ENCODE data around the gene NLGN1.

Gene NLGN1

DNA sequence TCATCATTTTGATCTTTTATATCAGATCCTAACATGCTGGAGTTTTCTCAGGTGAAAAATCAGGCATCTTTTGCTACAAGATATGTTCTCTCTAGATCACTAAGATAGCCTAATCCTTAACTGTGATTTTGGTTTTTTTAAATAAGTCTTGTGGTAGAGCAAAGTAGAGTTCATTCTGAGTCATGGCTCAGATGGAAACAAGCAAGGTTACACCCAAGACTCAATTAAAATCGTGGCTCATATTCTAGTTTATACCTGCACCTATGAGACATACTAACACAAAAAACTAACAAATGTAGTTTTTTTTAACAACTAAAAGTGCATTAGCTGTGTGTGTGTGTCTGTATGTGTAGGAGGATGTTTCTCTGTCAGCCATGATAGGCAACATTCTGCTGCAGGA, 428.2 kb downstream of the NLGN1 start:
- in situ Hi-C loops (cut with HindIII; ENCODE audit: low sequenced_read_pairs), result no loop called here

DNA sequence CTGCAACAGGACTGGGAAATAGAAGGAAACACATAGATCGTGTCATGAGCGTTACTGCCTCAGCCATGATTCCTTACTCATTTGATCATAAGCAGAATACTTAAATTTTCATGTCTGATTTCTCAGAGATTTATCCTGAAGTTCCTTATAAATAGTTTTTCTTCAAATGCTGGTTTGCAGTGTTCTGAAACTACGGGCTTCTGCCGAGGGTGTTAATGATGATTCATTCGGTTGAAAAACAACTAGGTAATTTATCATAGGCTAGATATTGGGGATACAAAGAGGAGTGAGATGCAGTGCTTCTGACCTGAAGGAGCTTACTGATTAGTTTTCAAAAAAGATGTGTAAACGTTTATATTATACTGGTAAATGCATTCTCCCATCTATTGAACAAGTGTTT, 428.9 kb downstream of the NLGN1 start:
- in situ Hi-C loops (cut with HindIII; ENCODE audit: low sequenced_read_pairs), result no loop called here

DNA sequence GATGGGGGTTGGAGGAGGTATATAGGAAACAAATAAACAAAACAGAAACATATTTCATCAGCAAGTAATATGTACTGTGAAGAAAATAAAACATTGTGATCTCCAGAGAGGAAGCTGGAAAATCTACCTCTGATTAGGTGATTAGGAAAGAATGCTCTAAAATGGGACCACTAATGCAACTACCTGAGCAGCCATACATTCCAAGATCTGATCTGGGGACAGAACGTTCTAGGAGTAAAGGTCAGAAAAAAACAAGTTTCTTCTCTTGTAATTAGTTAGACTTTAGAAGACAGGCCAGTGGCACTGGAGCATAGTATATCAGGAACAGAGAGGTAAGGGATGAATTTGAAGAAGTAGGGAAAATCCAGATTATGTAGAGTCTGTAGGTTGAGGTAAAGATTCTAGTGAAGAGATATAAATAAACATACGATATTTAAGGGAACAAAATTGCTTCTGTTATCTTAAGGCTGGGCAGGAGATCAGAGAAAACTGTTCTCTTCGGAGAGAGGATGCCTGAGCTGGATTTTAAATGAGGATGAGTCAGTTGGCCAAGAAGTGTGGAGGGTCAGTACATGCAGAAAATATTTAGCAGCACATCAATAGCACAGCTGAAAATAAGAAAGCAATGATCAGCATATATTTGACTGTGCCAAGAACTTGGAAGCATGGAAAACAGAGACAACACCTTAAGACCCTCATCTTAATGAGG, 429.5 kb downstream of the NLGN1 start:
- in situ Hi-C loops (cut with HindIII; ENCODE audit: low sequenced_read_pairs), result no loop called here

DNA sequence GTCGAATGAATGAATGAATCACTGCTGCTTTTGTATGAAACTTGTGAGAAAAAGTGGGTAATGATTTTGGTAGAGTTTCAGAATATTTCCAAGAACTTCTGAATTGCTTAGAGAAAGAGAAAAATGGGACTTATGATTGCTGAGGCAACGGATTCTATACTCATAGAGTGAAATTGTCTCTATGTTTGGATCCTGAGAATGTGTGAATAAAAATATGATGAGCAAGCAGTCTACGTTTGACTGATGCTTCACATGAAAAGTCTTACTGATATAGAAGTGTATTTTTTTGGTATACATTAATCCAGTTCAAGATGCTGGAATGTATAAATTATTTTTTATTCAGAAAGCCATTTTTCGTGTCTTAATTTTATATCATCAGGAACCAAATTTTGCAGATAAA, 441.1 kb downstream of the NLGN1 start:
- in situ Hi-C loops (cut with HindIII; ENCODE audit: low sequenced_read_pairs), result no loop called here

DNA sequence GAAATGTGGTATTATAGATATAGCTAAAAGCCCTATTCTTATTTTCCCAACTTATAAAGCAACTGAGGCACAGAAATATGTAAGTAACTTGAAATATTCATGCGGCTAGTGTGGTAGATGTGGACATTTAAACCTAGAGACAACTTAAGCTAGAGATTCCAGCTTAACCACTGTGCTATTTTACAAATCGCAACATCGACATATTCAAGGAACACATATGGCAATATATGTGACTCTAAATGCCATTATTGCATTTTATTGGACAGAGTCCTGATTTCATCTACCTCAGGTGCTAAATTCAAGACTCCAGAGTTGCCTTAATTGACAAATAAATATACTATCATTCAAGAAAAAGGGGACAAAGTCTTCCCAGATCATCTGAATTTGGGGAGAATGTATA, 442.3 kb downstream of the NLGN1 start:
- in situ Hi-C loops (cut with HindIII; ENCODE audit: low sequenced_read_pairs), result no loop called here

DNA sequence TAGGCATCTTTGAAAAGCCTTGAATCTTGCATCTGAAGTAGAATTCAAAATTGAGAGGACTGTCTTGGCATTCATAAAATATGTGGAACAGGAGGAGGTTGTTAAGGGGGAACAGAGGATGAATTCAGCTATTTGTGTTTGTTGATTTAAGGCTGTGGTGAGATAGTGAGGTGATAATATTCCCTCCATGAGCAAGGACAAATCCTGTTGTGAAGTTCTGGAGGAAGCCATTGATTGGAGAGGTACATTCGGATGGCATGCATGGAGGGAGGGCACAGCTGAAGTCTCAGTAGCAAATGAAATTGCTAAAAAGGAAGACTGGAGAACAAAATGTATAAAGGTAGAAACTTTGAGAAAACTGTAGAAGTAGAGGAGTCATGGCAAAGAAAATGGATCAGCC, 443.8 kb downstream of the NLGN1 start:
- in situ Hi-C loops (cut with HindIII; ENCODE audit: low sequenced_read_pairs), result no loop called here

DNA sequence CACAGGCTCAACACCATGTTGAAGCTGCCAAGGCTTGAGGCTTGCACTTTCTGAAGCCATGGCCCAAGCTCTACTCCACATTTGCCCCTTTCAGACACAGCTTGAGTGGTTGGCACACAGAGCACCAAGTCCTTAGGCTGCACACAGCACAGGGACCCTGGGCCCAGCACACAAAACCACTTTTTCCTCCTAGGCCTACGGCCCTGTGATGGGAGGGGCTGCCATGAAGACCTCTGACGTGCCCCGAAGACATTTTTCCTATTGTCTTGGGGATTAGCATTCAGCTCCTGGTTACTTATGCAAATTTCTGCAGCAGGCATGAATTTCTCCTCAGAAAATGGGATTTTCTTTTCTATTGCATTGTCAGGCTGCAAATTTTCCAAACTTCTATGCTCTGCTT, 445.5 kb downstream of the NLGN1 start:
- in situ Hi-C loops (cut with HindIII; ENCODE audit: low sequenced_read_pairs), result no loop called here

DNA sequence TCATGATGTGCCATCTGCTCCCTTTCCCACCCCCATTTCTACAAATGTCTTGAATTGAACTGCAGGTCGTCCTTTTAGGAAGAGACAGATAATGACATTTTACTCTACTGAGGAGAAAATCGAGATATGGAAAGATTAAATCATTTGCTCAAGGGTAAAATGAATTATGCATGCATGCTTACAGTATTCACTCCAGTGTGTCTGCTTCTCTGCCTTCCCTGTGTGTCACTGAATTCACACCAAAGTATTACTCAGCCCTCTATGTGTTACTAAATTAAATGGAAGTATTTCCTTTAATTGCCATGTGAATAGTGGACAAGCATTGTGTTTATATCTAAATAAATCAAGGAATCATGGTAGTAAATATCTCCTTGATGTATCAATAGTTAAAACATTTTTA, 449.0 kb downstream of the NLGN1 start:
- in situ Hi-C loops (cut with HindIII; ENCODE audit: low sequenced_read_pairs), result no loop called here

DNA sequence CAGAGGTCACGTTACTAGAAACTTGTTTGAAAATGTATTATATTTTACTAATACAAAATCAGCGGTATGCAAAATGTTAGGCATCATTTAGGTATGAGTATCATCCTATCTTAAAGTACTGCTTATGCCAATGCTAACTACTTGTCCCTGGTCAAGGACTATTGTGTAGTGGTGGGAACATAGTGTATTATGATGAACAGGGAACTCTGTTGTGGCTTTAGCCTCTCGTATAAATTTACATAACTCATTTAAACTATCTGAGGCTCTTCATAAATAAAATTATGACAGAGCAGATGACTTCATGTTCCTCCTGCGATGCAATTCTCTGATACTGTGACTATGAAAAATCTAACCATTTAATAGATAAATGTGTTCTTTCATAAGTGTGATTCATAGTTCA, 451.9 kb downstream of the NLGN1 start:
- in situ Hi-C loops (cut with HindIII; ENCODE audit: low sequenced_read_pairs), result no loop called here

DNA sequence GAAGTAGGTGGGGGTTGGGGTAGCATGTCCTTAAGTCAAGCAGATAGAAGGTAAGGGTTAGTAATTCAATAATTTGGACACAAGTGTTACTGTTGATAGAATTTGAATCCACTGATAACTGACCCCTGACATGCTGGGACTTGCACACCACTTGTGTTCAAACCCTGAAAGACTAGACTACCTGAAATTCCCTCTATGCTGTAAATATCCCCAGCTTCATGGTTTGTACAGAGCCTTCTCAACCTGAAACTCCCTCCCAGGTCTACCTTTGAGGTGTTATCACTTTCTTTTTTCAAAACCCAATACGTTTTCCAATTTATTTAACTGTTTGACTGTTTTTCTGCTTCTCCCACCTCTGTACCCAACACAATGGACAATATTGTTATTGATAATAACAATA, 459.6 kb downstream of the NLGN1 start:
- in situ Hi-C loops (cut with HindIII; ENCODE audit: low sequenced_read_pairs), result no loop called here

DNA sequence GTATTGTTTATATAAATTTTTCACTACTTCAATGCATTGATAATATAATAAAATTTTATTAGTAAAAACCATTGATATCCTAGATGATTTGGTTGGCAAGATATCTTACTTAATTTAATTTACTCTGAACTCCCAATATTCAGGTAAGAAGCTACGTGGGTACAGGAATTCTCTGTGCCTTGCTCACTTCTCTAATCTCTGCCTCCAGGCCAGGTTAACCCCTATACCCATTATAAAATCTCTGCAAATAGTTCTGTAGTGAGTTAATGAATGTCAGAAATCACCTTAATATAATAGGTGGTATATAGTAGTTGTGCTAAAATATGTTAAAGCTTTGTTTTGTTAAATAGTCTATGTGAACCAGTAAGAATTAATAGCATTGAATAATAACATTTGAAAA, 465.2 kb downstream of the NLGN1 start:
- in situ Hi-C loops (cut with HindIII; ENCODE audit: low sequenced_read_pairs), result no loop called here

DNA sequence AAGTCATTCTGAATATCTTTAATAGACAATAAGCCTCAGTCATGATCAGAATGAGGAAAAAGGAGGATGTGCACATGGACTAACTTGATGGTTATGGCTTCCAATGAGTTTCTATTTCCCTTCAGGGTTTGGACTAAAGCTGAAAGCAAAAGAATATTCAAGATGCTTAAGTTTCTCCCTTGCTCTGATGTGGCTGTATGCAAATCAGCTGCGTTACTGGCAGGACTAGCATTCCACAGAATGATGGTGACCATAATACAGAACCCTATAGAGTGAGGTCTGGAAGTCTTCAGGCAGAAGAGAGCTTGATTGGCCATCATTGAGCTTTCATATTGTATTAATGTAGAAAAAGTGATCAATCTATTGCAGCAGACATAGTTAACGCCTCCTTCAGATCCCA, 466.0 kb downstream of the NLGN1 start:
- in situ Hi-C loops (cut with HindIII; ENCODE audit: low sequenced_read_pairs), result no loop called here

DNA sequence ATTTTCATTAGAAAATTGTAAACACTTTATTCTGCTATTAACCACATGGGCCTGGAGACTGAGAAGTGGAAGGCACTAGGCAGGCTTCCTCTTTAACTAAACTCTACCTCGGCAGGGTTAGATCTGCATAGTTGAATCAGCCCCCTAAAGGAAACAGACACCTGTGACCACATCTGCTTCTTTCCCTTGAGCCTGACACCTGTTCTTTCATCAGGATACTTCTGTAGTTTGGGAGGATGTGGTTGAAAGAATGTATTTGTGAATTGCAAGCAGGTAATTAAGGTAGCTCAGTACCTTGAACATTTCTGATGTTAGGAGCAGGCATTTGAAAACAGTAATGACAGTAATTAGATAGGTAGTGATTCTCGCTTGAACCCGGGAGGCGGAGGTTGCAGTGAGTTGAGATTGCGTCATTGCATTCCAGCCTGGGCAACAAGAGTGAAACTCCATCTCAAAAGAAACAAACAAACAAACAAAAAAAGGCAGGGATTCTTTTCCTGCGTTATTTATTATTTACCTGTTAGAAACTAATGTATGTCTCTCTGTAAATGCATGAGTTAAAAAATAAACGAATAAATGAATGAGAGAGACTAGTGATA, 468.5 kb downstream of the NLGN1 start:
- in situ Hi-C loops (cut with HindIII; ENCODE audit: low sequenced_read_pairs), result no loop called here

DNA sequence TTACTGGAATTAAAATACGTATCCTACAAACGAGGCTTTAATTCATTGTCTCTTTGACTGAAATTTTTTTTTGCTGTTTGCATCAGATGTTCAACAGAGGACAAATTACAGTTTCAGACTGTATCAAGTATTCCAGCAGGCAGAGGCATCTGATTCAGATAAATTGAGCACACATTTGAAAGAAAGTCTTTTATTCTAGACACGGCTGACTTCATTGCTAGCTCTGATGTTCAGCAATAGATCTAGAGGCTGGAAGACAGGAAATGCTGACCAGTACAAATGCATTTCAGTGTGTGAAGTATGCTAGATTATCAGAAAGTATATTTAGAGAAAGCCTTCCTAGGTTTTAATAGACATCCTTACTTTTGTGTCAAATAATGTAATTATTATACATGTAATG, 472.2 kb downstream of the NLGN1 start:
- in situ Hi-C loops (cut with HindIII; ENCODE audit: low sequenced_read_pairs), result no loop called here

DNA sequence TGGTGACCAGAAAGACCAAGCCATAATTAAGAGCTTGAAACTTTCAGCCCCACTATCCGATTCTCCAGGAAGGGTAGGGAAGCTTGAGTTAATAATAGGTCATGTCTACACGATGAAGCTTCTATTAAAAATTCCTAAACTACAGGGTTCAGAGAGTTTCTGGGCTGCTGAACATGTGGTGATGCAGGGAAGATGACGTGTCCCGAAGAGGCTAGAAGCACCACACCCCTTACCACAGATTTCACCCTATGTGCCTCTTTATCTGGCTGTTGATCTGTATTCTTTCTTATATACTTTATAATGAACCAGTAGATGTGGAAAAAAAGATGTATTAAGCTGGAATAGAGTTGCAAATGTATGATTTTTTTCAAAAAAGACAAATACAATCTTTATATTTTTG, 473.4 kb downstream of the NLGN1 start:
- in situ Hi-C loops (cut with HindIII; ENCODE audit: low sequenced_read_pairs), result no loop called here

DNA sequence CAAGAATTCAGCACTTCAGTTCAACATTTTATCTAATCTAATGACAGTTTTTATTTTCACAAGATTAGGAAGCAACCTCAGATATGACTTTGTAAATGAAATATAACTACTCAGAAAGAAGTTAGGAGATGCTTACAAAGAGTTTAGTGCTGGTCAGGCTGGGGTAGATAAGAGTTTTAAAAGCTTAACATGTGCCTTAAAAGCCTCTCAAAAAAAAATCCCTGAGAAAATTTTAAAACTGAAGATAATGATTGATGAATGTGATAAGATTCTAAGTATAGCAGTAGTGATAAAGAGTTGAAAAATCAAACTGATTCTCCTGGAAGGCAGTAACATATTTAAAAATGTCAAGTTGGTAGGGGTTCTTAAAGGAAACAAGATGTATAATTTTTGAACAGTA, 478.2 kb downstream of the NLGN1 start:
- in situ Hi-C loops (cut with HindIII; ENCODE audit: low sequenced_read_pairs), result no loop called here

DNA sequence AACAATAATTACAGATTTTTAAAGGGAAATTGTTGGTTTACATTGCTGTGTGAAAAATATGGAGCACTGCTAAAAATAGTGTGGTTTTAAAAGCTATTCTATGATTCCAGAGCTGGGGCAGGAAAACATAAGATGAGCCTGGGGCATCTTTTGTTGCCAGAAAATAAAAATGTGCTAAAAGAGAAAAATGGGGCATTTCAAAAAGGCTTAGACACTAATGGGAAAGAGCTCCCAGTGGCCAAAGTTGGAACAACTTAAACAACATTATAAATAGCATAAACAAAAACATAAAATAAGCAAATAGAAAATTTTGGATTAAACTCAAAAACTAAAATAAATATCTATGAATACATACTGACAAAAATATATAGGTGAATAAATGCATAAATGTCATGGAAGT, 478.9 kb downstream of the NLGN1 start:
- in situ Hi-C loops (cut with HindIII; ENCODE audit: low sequenced_read_pairs), result no loop called here

DNA sequence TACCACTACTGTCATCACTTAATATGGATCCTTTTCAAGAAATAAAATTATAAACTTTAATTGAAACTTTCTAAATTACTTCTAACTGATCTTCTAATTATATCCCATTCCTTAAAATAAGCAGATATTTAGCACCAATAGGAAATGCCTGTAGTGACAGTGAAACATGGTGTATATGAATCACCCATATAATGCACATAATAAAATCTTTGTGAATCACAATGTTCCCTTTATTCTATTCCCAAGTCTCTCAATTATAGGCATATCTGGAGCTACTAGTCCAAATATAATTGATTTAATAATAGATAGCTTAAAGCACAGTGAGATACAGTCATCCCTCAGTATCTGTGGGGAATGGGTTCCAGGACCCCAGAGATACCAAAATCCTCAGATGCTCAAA, 490.3 kb downstream of the NLGN1 start:
- in situ Hi-C loops (cut with HindIII; ENCODE audit: low sequenced_read_pairs), result no loop called here

DNA sequence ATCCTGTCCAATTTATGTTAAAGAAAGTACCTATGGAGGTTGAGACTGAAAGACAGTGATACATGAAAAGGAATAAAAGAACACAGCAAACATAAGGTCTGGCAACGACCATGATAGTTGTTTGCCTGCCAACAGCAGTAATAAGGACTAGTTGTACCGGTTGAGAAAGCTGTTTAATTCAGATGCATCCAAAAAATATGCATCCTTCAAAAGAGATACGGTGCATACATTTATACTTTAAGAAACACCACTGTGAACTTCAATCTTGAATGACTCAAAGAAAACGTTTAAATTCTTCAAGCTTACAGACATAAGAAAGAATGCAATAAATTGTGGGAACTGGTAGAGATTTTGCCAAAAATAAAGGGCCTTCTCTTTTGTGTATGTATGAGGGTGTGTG, 492.1 kb downstream of the NLGN1 start:
- in situ Hi-C loops (cut with HindIII; ENCODE audit: low sequenced_read_pairs), result no loop called here

DNA sequence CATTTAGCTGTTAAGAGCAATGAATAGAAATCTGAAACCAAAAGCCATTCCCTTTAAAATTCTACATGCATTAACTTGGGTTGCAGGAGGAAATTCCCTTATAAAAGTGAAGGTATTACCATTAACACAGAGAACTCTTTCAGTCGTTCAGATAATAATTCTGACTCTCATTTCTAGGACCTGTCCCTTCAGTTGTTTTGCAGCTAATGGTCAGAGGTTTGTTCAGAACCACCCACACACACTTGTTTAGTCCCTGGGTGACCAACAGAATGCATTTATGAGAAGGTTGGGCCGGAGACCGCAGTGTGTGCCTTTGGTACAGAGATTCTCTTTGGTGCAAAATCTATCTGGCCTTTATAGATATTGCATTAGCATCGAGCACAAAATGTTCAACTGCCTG, 492.5 kb downstream of the NLGN1 start:
- in situ Hi-C loops (cut with HindIII; ENCODE audit: low sequenced_read_pairs), result no loop called here

DNA sequence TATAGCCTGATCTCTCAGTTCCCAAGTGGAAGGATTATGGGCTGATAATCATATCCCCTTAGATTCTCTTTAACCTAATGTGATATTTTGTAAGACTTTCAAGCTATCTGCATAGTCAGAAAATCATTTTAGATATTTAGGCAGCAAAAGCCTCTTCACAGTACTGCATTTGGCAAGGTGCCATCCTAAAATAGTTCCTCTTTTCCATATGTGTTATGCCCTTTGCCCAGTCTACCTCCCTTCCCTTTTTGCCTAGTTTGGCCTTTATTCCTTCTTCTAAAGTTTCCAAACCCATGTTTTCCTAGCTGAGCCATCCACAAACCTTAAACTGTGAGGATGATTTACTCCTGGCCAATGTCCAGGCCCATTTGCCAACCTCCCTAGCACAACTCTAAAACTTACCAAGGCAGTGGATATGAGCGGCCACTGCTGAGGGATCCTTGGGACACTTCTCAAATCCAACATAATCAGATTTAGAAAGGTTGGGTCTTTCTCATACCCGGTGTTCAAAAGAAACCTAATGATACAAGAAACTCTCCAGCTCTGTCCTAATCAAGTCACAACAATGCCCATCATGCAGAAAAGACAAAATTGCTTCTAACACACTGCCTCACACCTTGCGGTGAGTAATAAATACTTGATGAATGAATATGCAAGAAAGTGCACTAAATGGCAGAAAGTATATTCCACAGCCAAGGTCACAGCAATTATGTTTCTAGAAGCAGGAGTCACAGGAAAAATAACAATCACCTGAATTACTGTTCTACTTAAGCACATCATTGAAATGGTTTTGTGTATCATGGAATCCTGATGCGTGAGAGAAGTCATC, 493.9 kb downstream of the NLGN1 start:
- in situ Hi-C loops (cut with HindIII; ENCODE audit: low sequenced_read_pairs), result no loop called here

DNA sequence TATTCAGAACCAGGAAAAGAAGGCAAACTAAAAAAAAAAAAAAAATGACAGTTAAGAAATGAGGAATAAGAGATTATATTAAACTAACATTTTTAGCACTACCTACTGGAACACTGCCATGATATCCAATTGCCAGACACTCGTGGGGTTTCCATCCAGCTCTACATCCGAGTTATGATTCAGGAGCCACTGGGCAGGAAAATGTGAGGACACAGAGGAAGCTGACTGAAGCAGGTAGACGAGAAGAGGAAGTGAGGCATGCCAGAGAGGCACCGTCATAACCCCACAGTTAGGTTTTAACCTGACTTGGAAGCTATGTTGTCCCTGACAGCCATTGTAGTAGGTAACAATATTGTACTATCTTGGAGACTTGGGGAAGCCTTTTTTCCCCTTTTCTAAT, 495.0 kb downstream of the NLGN1 start:
- in situ Hi-C loops (cut with HindIII; ENCODE audit: low sequenced_read_pairs), result no loop called here

Measured in DLD1 (cell line).